SIG-M5 (cell line): Measurements from ENCODE around the gene LINC00237.
A peak's percentile ranks its signal among the peaks of the same experiment; 100 is the strongest.

Source experiments
- DNase-seq: peaks from one replicate; lab custom pipeline; 2025; lab: John Stamatoyannopoulos, UW

Gene LINC00237

DNA sequence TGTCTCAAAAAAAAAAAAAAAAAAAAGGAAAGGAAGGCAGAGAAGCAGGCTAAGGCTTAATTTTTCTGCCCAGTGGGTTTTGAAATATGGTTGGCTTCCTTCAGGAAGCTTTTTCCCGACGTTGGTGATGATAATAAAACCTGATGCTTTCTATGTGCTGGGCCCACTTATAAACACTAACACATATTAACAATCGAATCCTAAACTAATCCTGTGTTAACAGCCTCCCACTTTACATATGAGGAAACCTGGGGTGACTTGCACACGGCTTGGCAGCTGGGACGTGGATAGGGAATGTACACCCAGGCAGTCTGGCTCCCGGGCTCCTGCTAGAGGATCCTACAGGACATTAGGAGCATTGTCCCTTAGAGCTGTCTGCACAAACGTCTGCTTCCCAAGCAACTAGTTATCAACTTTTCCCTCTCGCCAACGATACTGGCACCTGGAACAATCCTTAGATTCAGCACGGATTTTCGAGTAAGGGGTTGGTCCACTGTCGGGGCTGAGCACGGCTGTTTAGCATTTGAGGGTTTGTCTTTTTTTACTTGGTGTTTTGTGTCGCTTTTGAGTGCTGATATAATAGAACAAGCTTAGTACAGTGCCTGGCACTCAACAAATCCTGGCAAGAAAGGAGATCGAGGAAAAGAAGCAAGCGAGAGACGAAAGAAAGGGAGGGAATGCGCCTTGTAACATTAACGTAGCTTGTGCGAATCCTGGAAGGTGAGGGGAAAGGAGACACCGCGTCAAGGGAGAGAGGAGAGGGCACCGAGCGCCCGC lies 19.1 kb upstream of the LINC00237 start:
- no peak for DNase-seq

GRCh38 chr20:21124190-21124589 lies 18.0 kb upstream of the LINC00237 start:
- DNase-seq, result no peak

GRCh38 chr20:21118782-21119181 lies 12.6 kb upstream of the LINC00237 start:
- no peak for DNase-seq

DNA sequence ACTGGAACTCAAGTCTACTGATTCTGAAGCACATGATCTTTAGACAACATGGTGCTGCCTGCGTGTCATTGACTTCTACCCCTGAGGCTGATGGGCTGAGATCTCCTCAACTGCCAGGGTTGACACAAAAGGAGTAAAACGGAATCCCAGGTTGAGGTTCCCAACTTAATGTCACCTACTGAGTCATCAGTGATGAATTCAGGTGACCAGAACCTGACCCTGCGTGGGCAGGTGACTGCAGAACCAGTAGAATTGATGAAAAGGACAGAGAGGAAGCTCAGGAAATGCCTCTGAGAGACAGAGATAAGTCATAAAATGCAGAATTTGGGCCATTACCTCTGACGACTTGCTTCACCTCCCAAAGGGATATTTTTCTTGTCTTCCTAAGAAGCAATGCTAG lies 12.0 kb upstream of the LINC00237 start:
- DNase-seq, result no peak

DNA sequence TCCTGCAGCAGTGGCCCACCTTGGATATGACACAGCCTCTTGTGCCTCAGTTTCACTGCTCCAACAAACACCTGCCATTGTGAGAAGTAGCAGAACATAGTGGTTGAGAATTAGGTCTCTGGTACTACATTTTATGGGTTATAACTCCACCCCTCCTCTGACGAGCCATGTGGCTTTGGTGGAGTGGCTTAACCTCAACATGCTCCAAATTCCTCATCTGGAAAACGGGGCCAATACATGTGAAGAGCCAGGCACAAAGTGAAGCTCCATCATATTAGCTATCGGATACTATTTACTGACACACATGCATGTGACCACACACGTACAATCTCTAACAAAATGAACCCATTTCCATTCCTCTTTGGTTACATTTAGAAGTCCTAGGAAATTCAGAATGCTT lies 11.4 kb upstream of the LINC00237 start:
- DNase-seq, result no peak

DNA sequence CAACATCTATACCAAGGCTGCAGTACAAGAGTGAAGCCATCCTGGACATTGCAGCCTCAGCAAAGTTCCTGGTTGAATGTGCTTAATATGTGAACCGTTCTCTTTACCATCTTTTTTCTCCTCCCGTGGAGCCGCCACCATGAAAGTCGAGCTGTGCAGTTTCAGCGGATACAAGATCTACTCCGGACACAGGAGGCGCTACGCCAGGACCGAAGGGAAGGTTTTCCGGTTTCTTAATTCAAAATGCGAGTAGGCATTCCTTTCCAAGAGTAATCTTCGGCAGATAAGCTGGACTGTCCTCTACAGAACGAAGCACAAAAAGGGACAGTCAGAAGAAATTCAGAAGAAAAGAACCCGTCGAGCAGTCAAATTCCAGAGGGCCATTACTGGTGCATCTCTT lies 8.4 kb upstream of the LINC00237 start:
- DNase-seq, result no peak

DNA sequence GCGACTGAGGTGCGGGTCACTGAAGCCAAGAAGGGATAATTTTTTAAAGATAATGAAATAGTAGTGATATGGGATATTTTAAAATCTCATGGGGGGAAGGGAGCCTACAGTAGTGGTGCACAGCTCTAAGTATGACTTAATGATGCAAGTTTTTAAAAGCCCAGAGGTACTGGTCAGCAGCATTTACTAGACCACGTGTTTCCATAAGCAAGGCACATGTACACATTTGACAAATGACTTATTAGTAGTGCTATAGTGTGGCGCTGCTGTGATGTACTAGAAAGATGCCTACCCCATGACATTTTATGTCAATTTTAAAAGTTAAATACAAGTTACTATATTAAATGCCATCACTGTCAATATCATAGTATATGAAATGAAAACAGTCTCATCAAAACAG lies 7.5 kb upstream of the LINC00237 start:
- DNase-seq, result no peak

DNA sequence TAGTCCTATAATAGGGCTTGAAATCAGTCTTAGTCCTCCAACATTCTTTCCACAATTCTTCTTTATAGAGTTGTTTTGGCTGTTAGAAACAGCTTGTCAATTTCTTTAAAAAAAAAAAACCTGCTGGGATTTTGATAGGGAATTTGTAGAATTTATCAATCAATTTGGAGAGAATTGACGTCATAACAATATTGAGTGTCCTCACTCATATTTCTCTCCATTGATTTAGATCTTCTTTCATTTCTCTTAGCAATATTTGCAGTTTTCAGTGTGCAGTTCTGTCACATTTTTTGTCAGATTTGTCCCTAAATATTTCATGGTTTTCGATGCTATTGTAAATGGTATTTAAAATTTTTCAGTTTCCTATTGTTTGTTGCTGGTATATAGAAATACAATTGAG lies 5.3 kb upstream of the LINC00237 start:
- DNase-seq, result no peak

GRCh38 chr20:21110811-21111210 lies 4.7 kb upstream of the LINC00237 start:
- no peak for DNase-seq

- no peak for DNase-seq
Observed at GRCh38 chr20:21109144-21109543, 3.0 kb upstream of the LINC00237 start.

GRCh38 chr20:21105429-21106170 lies 558 bp downstream of the LINC00237 start:
- no peak for DNase-seq

GRCh38 chr20:21104921-21105320 lies 1.2 kb downstream of the LINC00237 start:
- DNase-seq, result no peak

DNA sequence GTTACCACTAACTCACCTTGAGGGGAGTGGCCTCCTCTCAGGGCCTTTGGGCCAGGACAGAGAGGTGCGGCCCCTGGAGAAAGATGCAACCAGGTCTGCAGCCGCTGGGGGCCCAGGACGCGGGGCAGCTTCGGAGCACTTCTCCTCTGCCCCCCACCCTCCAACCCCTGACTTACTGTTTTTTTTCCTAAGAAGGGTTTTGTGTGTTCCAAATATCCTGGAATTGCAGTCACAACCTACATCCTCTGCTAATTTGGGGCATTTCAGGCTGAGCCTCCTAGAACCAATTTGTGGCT lies 1.7 kb downstream of the LINC00237 start:
- DNase-seq, result no peak

DNA sequence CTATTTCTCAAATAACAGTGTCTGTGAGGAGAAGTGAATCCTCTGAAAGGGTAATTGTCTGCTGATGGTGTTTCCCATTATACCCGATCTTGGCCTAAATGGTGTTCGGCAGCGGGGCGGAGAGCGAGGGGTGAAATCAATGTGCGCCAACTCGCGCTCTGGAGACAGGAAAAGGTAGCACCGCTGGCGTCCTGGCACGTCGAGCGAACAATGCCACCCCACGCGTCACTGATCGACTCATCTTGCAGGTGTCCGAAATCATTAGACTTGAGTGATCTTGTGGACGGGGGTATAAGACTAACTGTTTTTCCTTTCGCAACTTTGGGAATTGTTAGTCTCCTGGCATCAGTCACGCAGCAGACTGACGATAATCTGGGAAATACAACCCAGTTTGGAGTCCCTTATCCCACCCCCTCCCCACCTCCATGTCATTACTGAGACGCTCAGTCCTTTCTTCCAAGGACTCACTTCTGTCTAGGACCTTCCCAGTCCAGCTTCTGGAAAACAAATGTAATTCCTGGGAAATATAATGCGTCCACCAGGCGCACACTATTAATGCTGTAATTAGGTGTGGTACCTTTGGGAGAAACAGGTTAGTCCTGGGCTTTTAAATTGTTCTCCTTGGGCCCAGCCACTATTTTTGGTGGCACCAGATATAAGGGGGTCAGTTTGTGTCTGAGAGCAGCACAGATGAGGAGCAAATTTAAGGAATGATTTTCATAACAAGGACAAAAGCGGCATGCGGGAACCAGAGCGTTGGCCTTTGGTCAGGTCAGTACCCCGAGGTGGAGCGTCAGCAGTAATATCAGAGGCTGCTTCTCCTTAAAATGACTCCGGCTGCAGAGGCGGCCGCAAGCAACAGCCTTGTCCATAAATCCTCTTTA lies 2.3 kb downstream of the LINC00237 start:
- DNase-seq, result no peak

DNA sequence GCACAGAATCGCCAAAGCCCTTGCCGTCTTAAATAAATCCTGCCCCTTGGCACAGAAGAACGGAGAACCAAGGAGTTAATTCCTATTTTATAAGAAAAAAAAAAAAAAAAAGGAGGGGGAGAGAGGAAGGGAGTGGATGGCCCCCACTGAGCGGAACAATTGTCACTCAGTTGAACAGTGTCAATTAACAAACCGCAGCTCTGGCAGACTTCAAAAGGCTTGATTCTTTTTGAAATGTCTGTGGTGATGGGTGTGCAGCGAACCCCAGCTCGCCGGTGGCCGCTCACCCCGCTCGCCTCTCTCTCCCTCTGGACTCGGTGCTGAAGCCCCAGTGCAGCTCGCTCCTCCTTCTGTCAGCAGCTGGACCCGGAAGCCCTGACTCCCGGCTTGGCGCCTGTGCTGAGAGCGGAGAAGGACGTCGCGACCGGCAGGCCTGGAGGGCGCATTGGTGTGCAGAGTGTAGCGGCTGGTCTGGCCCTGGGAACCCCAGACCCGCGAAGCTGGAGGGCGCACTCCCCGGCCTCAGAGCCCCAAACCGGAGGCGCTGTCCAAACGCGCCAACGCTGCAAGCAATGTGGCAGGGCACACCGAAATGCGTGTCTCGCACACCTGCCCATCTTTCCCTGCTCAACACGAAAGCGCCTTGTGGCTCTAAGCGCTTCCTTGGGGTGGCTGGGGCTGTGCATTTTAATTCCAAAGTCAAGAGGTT lies 3.4 kb downstream of the LINC00237 start:
- no peak for DNase-seq

DNA sequence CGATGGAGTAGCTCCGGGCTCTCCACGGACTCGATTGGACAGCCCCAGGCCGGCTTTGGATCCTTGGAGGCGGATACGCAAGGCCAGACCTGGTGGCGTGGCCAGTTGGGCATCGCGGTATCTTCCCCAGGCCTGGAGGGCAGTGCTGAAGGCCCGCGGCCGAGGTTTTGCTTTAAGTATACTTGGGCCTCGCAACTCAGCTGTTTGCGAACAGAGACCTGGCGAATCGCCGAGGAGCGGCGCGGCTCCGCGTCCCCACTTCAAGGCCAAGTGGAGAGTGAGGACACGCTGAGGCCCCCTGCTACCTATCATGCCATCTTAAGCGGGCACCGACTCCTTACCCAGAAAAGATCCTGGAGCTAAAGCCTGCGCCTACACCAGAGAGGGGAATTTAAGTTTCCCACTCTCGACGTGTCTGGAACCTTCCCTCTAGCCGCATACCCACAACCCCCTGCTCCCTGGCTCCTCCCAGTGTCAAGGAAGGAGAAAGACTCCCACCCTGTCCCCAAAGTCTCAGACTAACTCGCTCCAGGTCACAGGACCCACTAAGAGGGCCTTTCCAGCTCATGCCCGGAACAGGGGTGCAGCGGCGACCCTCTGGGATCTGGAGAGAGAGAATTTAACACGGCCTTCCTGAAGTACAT lies 4.1 kb downstream of the LINC00237 start:
- no peak for DNase-seq

DNA sequence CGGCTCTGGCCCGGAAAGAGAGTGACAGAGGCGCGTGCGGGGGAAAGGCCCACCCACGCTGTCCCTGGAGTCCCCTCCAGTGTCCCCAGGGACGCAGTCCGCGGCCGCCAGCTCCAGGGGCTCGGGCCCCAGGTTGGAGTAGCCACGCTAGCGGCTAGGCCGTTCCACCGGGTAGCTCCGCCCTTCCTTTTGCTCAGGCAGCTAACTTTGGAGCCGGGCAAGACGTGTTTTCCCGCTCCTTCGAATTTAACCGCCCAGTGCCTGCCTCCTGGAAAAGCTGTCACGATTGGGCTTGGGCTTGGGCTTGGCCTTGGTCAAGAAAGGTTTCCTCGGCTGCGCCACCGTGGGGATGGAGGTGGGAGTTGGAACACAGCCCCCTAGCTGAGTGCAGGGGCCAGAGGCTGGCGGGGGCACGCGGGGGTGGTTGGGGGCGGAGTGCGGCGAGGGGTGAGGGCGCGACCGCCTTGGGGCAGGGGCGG lies 4.7 kb downstream of the LINC00237 start:
- DNase-seq, result no peak

- peak; percentile 94 for DNase-seq
Observed at GRCh38 chr20:21100578-21101452, 5.3 kb downstream of the LINC00237 start.

DNA sequence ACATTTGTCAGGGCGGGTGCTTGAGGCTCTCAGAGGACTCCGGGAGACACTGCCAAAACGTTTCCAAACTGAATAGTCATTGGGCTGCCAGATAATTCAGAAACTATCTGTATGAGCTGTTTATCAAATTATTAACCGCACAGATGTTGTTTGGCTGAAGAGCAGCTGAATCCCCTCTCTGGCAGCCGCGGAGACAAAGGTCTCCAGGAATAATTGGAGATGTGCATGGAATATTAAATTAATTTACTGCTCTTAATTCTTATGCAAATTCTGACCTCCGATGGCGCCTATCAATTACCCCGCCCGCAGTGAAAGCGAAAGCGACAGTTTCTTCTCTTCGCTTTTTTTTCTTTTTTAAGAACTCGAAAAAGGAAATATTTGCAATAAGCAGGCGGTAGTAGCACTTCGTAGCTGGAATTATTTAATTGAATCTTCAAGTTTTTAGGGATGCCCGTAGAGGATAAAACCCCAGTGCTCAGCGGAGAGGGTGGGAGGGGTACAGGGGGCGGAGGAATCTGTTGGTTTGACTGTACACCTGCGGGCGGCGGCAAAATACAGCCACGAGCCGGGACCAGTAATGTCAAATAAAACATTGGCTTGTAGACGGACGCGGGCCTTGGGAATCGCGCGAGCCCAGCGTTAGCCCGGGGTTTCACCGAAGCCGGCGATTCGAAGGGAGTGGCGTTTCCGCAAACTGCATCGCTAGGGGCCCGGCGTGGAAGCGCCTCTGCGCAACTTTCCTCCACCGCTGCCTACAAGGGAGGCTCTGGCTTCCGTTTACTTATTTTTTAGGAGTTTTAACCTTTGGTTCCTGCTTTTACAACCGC lies 6.2 kb downstream of the LINC00237 start:
- DNase-seq, result no peak
